Measurements from ENCODE around the gene TAMM41. TPM values are rescaled to one million over a fixed set of nuclear protein-coding genes. Genes with fewer than 3 reads are reported as not detected.

TAMM41 gene
- total RNA-seq, 2 donors from 2014 or later = 5.0 to 6.8 TPM

DNA sequence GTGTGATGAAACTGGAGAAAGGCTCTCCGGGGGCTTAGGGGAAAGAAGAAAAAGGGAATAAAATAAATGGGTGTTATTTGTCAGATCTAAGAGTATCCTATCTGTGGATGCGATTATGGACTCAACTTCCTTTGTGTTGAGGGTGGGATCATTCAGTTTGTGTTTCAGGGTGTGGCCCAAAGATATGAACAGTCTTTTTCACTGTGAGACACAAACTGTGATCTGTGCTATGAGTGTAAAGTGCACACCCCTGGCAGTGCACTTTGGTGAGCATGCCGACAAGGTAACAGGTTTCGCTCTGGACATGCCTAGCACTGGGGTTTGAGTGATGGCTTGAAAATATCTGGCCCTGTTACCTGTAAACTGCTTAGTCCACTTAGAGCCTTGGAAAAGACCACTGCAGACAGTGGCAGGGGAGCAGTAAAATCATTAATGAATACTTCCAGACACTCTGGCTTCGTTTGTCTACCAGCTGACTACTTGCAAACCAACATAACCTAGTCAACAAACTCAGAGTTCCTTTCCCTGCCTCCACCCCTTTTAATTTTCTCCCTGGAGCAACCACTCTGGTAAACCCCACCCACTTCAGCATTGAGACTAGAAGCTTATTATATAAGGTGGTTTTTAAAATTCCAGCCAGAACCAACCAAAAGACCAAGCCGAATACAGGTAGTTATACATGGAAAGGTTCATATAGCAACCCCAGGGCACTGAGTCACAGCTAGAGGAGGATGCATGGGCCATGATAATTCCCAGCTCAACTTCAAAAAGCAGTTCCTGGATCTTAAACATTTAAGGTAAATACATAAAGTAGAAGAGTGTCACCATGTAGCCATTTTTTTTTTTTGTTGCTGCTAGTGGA lies 55.1 kb downstream of the TAMM41 start:
- Histone ChIP-seq H3K4me1 (no peaks in the 10 kb centered on the region), H3K27me3 (no peaks in the 10 kb centered on the region), H3K4me3 (no peak overlapping the region), H3K36me3 (peaks cover 39% of the 10 kb centered on the region), H3K9me3 (no peaks in the 10 kb centered on the region), H3K27ac (no peak overlapping the region)
- TF ChIP-seq, protein P1, sequence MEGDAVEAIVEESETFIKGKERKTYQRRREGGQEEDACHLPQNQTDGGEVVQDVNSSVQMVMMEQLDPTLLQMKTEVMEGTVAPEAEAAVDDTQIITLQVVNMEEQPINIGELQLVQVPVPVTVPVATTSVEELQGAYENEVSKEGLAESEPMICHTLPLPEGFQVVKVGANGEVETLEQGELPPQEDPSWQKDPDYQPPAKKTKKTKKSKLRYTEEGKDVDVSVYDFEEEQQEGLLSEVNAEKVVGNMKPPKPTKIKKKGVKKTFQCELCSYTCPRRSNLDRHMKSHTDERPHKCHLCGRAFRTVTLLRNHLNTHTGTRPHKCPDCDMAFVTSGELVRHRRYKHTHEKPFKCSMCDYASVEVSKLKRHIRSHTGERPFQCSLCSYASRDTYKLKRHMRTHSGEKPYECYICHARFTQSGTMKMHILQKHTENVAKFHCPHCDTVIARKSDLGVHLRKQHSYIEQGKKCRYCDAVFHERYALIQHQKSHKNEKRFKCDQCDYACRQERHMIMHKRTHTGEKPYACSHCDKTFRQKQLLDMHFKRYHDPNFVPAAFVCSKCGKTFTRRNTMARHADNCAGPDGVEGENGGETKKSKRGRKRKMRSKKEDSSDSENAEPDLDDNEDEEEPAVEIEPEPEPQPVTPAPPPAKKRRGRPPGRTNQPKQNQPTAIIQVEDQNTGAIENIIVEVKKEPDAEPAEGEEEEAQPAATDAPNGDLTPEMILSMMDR (IDR thresholded peaks at IDR 0.05) = no peak
- no peak for DNase-seq (ENCODE audit: low spot score)

DNA sequence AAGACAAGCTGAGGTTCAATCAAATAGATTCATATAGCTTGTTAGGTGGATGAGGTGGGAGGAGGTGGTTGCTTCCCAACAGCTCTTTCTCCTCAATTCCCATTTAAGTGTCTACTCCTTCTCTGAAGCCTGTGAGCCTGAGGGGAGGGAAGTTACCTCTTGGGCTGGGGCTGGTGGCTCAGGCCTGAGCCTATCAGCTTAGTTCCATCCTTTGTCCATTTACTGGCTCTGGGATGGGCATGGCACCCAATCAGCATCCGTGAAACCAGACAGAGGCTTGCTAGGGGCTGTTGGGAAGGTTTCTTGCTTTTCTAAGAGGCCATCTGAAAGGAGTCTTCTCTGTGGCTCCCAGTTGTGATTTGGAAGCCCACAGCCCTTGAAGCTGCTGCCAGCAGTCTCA lies 57.3 kb downstream of the TAMM41 start:
- Histone ChIP-seq H3K36me3 (peaks cover 35% of the 10 kb centered on the region), H3K9me3 (no peaks in the 10 kb centered on the region), H3K27me3 (no peaks in the 10 kb centered on the region), H3K4me1 (no peaks in the 10 kb centered on the region), H3K4me3 (no peak overlapping the region), H3K27ac (no peak overlapping the region)
- TF ChIP-seq, protein P1 (IDR thresholded peaks at IDR 0.05) = no peak
- DNase-seq (ENCODE audit: low spot score) = no peak

DNA sequence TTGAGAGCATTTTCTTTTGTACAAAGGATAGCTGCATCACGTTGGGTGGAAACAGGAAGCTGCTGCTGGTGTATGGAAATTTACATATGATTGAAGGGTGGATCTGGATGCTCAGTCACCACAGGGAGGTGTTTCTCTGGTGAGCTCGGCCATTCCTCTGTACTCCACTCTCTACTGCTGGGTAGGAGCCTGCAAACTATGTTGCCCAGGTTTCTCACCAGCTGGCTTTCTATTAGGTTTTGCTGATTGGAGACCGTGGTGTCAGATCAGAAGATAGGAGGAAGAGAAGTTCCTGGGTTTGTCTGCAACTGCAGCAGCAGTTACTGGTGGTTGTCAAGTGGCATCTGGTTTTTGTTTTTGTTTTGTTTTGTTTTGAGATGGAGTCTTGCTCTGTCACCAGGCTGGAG lies 61.7 kb downstream of the TAMM41 start:
- TF ChIP-seq, protein P1 (IDR thresholded peaks at IDR 0.05) = no peak
- Histone ChIP-seq H3K4me3 (no peak overlapping the region), H3K9me3 (no peaks in the 10 kb centered on the region), H3K4me1 (no peaks in the 10 kb centered on the region), H3K36me3 (peaks cover 29% of the 10 kb centered on the region), H3K27ac (no peak overlapping the region), H3K27me3 (no peaks in the 10 kb centered on the region)
- DNase-seq (ENCODE audit: low spot score) = no peak

DNA sequence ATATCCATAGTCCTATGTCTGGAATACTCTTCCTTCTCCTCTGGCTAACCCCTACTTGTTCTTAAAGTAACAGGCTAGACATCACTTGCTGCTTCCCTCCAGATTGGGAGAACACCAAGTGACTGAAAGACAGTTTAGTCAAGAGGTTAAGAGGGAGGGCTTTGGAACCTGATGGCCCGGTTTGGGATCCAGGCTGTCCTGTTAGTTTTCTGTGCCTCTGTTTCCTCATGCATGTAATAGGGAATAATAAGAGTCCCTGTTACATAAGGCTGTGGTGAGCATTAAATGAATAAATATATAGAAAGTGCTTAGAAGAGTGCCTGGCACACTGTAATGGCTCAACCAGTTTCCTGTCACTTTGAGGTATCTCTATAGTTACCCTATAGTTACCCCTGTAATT lies 66.3 kb downstream of the TAMM41 start:
- no peaks in the 10 kb centered on the region for H3K27me3 ChIP-seq
- TF ChIP-seq, protein P1 (IDR thresholded peaks at IDR 0.05) = no peak
- H3K4me3 ChIP-seq = no peak overlapping the region
- H3K36me3 ChIP-seq = no peaks in the 10 kb centered on the region
- no peaks in the 10 kb centered on the region for H3K4me1 ChIP-seq
- no peak for DNase-seq (ENCODE audit: low spot score)
- no peak overlapping the region for H3K27ac ChIP-seq
- H3K9me3 ChIP-seq = no peaks in the 10 kb centered on the region

DNA sequence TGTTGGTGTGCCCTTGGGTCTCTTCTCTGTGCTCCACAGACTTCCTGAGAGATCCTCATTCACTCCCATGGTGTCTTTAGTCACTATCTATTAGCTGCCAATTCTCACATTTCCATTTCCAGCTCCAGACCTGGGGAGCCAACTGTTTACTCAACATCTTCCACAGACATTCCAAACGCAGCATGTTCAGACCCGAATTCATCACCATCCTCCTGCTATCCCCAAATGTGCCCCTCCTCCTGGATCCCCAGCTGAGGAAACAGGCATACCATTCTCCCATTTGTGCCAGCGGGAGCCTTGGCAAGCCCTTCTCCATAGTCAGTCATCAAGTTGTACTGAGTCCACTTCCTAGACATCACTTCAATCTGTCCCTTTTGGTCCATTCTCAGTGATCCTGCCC lies 67.1 kb downstream of the TAMM41 start:
- no peaks in the 10 kb centered on the region for H3K9me3 ChIP-seq
- TF ChIP-seq, protein P1 (IDR thresholded peaks at IDR 0.05) = no peak
- H3K27me3 ChIP-seq = no peaks in the 10 kb centered on the region
- H3K4me1 ChIP-seq = no peaks in the 10 kb centered on the region
- DNase-seq (ENCODE audit: low spot score) = no peak
- no peak overlapping the region for H3K4me3 ChIP-seq
- no peaks in the 10 kb centered on the region for H3K36me3 ChIP-seq
- H3K27ac ChIP-seq = no peak overlapping the region

DNA sequence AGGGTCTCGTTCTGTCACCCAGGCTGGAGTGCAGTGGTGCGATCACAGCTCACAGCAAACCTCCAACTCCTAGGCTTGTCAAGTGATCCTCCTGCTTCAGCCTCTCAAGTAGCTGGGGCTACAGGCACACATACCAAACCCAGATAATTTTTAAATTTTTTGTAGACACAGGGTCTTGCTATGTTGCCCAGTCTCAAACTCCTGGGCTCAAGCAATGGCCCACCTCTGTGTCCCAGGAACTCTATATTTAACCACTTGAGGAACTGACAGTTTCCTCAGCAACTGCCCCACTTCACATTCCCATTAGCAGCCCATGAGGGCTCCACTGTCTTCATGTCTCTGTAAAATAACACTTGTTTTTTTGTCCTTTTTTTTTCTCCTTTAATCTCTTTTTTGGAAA lies 68.4 kb downstream of the TAMM41 start:
- DNase-seq (ENCODE audit: low spot score) = no peak
- H3K4me1 ChIP-seq = no peaks in the 10 kb centered on the region
- H3K4me3 ChIP-seq = no peak overlapping the region
- TF ChIP-seq, protein P1 (IDR thresholded peaks at IDR 0.05) = no peak
- no peaks in the 10 kb centered on the region for H3K9me3 ChIP-seq
- H3K27me3 ChIP-seq = no peaks in the 10 kb centered on the region
- H3K36me3 ChIP-seq = no peaks in the 10 kb centered on the region
- H3K27ac ChIP-seq = no peak overlapping the region
